ENCODE measurements around the gene TNIK. TPM values are rescaled to one million over a fixed set of nuclear protein-coding genes. Genes with fewer than 3 reads are reported as not detected.

The TNIK gene
- total and polyA plus RNA-seq, 2 experiments from 2014 or later: 7.4 to 13.8 TPM

DNA sequence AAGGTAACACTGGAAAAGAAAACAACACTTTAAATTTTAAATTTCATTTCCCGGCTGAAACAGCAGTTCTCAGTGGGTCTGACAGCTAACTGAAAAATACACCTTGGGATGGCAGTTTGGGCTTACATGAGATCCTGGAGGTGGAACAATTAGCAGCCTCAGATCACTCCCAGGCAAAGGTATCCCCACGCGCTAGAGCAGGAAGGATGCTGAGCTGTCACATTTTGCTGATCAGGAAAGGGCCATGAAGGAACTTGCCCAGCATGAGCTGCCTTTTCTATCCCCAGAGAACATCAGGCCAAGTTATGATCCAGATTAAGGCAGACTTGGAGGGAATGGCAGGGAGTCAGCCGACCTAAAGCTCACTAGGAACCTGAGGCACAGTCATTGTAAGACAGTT is 228.8 kb downstream of the TNIK start:
- Histone ChIP-seq H3K4me3 (no peak overlapping the region), H3K9me3 (ENCODE audit: low read depth) (no peaks in the 10 kb centered on the region), H3K36me3 (replicated peaks; ENCODE audit: insufficient read depth, low read depth) (no peaks in the 10 kb centered on the region), H3K27me3 (no peaks in the 10 kb centered on the region), H2AFZ (no peak overlapping the region), H3K4me1 (ENCODE audit: insufficient read depth) (no peaks in the 10 kb centered on the region), H3K4me2 (no peak overlapping the region), H3K27ac (no peak overlapping the region), H4K20me1 (ENCODE audit: insufficient read depth, poor library complexity, severe bottlenecking) (no peaks in the 10 kb centered on the region), H3K79me2 (no peaks in the 10 kb centered on the region), H3K9me2 (replicated peaks; ENCODE audit: insufficient read depth) (no peaks in the 10 kb centered on the region)
- no peak for DNase-seq (ENCODE audit: low spot score)
- no peak for TF ChIP-seq EZH2phosphoT487 (IDR thresholded peaks at IDR 0.05; ENCODE audit: low read depth, severe bottlenecking, unreplicated experiment)
- TF ChIP-seq, protein P1, sequence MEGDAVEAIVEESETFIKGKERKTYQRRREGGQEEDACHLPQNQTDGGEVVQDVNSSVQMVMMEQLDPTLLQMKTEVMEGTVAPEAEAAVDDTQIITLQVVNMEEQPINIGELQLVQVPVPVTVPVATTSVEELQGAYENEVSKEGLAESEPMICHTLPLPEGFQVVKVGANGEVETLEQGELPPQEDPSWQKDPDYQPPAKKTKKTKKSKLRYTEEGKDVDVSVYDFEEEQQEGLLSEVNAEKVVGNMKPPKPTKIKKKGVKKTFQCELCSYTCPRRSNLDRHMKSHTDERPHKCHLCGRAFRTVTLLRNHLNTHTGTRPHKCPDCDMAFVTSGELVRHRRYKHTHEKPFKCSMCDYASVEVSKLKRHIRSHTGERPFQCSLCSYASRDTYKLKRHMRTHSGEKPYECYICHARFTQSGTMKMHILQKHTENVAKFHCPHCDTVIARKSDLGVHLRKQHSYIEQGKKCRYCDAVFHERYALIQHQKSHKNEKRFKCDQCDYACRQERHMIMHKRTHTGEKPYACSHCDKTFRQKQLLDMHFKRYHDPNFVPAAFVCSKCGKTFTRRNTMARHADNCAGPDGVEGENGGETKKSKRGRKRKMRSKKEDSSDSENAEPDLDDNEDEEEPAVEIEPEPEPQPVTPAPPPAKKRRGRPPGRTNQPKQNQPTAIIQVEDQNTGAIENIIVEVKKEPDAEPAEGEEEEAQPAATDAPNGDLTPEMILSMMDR (IDR thresholded peaks at IDR 0.05; ENCODE audit: poor library complexity): no peak
- no peak for TF ChIP-seq EZH2 (IDR thresholded peaks at IDR 0.05; ENCODE audit: borderline replicate concordance)
- WGBS (ENCODE audit: low lambda C conversion rate, missing lambda C conversion rate): 86% methylated on average over 4 of the region's 4 CpGs

DNA sequence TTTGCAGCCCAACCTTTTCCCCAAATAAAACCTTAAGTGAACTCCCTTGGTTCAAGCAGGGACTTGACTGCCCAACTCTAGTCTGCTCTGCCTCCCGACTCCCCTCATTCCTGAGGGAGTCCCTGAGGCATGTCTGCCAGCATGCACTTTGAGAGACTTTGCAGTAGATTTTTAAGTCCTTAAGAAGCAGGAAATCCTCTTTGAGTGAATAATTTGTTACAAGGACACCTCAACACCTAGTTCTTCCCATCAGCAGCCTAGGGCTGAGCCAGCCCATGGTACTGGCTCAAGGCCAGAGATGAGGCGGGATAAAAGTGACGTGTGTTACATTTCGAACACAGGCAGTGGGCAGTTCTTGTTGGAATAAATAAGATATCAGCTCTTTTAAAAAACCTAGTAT is 229.3 kb downstream of the TNIK start:
- H3K36me3 ChIP-seq (replicated peaks; ENCODE audit: insufficient read depth, low read depth): no peaks in the 10 kb centered on the region
- WGBS (ENCODE audit: low lambda C conversion rate, missing lambda C conversion rate): 62% methylated on average over 4 of the region's 4 CpGs
- no peak overlapping the region for H3K4me2 ChIP-seq
- no peak overlapping the region for H2AFZ ChIP-seq
- no peak for DNase-seq (ENCODE audit: low spot score)
- no peak overlapping the region for H3K4me3 ChIP-seq
- no peaks in the 10 kb centered on the region for H3K79me2 ChIP-seq
- H3K27me3 ChIP-seq: no peaks in the 10 kb centered on the region
- no peak overlapping the region for H3K27ac ChIP-seq
- H4K20me1 ChIP-seq (ENCODE audit: insufficient read depth, poor library complexity, severe bottlenecking): no peaks in the 10 kb centered on the region
- no peaks in the 10 kb centered on the region for H3K9me2 ChIP-seq (replicated peaks; ENCODE audit: insufficient read depth)
- TF ChIP-seq EZH2 (IDR thresholded peaks at IDR 0.05; ENCODE audit: borderline replicate concordance) (no peak), EZH2phosphoT487 (IDR thresholded peaks at IDR 0.05; ENCODE audit: low read depth, severe bottlenecking, unreplicated experiment) (no peak)
- TF ChIP-seq, protein P1 (IDR thresholded peaks at IDR 0.05; ENCODE audit: poor library complexity): no peak
- no peaks in the 10 kb centered on the region for H3K4me1 ChIP-seq (ENCODE audit: insufficient read depth)
- no peaks in the 10 kb centered on the region for H3K9me3 ChIP-seq (ENCODE audit: low read depth)

DNA sequence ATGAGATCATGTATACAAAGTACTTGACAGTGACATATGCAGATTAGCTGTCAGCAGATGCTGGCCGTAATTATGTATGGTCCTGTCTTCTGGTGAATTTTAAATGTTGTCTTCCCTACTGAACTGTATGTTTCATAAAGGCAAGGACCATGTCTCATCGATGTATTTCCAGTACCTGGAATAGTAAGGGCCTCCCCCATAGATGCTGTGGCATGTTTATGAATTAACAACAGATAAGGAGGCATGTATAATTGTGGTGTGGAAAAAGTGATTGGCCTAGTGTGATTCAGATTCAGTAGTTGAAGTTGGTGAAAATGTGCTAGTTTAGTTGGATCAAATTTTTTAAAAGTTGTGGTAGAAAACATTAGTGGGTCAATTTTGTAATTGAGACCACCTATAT is 231.0 kb downstream of the TNIK start:
- H3K27ac ChIP-seq: no peak overlapping the region
- H3K79me2 ChIP-seq: no peaks in the 10 kb centered on the region
- H3K4me1 ChIP-seq (ENCODE audit: insufficient read depth): no peaks in the 10 kb centered on the region
- TF ChIP-seq EZH2phosphoT487 (IDR thresholded peaks at IDR 0.05; ENCODE audit: low read depth, severe bottlenecking, unreplicated experiment): no peak
- no peak for TF ChIP-seq EZH2 (IDR thresholded peaks at IDR 0.05; ENCODE audit: borderline replicate concordance)
- TF ChIP-seq, protein P1 (IDR thresholded peaks at IDR 0.05; ENCODE audit: poor library complexity): no peak
- 94% methylated on average over 2 of the region's 2 CpGs for WGBS (ENCODE audit: low lambda C conversion rate, missing lambda C conversion rate)
- H3K27me3 ChIP-seq: no peaks in the 10 kb centered on the region
- no peak overlapping the region for H2AFZ ChIP-seq
- H3K9me3 ChIP-seq (ENCODE audit: low read depth): no peaks in the 10 kb centered on the region
- DNase-seq (ENCODE audit: low spot score): no peak
- no peak overlapping the region for H3K4me2 ChIP-seq
- H3K4me3 ChIP-seq: no peak overlapping the region
- H3K36me3 ChIP-seq (replicated peaks; ENCODE audit: insufficient read depth, low read depth): no peaks in the 10 kb centered on the region
- no peaks in the 10 kb centered on the region for H3K9me2 ChIP-seq (replicated peaks; ENCODE audit: insufficient read depth)
- no peaks in the 10 kb centered on the region for H4K20me1 ChIP-seq (ENCODE audit: insufficient read depth, poor library complexity, severe bottlenecking)

DNA sequence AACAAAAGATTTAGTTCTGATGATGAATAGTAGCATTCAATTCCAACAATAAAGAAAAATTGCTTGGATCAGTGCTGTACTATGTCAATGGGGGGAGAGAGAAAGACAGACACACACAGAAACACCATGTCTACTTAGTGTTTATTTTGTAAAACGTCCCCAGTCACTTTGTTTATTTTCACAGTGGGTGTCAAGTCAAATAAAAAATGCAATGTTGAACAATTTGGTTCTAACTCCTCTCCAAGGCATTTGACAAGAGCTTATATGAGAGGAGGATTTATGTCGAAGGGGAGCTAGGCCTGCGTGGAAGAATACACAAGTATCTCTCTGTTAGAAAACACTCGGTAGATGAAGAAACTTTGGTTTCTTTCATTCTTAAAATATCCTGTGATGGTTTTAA is 232.0 kb downstream of the TNIK start:
- Histone ChIP-seq H3K36me3 (replicated peaks; ENCODE audit: insufficient read depth, low read depth) (no peaks in the 10 kb centered on the region), H2AFZ (no peak overlapping the region), H3K4me1 (ENCODE audit: insufficient read depth) (no peaks in the 10 kb centered on the region), H3K9me2 (replicated peaks; ENCODE audit: insufficient read depth) (no peaks in the 10 kb centered on the region), H3K27ac (no peak overlapping the region), H3K4me3 (no peak overlapping the region), H3K27me3 (no peaks in the 10 kb centered on the region), H3K79me2 (no peaks in the 10 kb centered on the region), H3K9me3 (ENCODE audit: low read depth) (no peaks in the 10 kb centered on the region), H3K4me2 (no peak overlapping the region), H4K20me1 (ENCODE audit: insufficient read depth, poor library complexity, severe bottlenecking) (no peaks in the 10 kb centered on the region)
- DNase-seq (ENCODE audit: low spot score): no peak
- 63% methylated on average over 4 of the region's 4 CpGs for WGBS (ENCODE audit: low lambda C conversion rate, missing lambda C conversion rate)
- TF ChIP-seq EZH2 (IDR thresholded peaks at IDR 0.05; ENCODE audit: borderline replicate concordance) (no peak), EZH2phosphoT487 (IDR thresholded peaks at IDR 0.05; ENCODE audit: low read depth, severe bottlenecking, unreplicated experiment) (no peak)
- TF ChIP-seq, protein P1 (IDR thresholded peaks at IDR 0.05; ENCODE audit: poor library complexity): no peak

Data from hepatocyte (in vitro differentiated cells).